Measurements from ENCODE around the gene LTBP1. TPM values are rescaled to one million over a fixed set of nuclear protein-coding genes. Genes with fewer than 3 reads are reported as not detected.

Gene LTBP1
- total RNA-seq, 3 donors from 2014 or later (not counting 1 experiment from before 2014, with no cell fraction given): 1.7 to 4.7 (median 3.5) TPM

- Histone ChIP-seq H3K4me1 (ENCODE audit: control insufficient read depth, insufficient read depth, low read length) (no peaks in the 10 kb centered on the region), H3K27ac (ENCODE audit: low read length) (no peak overlapping the region), H3K27me3 (ENCODE audit: control insufficient read depth, insufficient read depth, low read length) (no peaks in the 10 kb centered on the region), H3K4me3 (ENCODE audit: low read length) (no peak overlapping the region), H3K36me3 (ENCODE audit: control insufficient read depth, insufficient read depth, low read length) (no peaks in the 10 kb centered on the region), H3K9me3 (ENCODE audit: control insufficient read depth, insufficient read depth, low read length) (no peaks in the 10 kb centered on the region)
- H3K4me1 Mint-ChIP-seq: no peaks in the 10 kb centered on the region
- ATAC-seq (no peak), DNase-seq (no peak)
- H3K4me3 Mint-ChIP-seq: no peak overlapping the region
- H3K9me3 Mint-ChIP-seq: no peaks in the 10 kb centered on the region
- WGBS (ENCODE audit: insufficient coverage): 97% methylated on average over 3 of the region's 4 CpGs
- intact Hi-C loops (cut with micrococcal nuclease): no loop called here
- H3K36me3 Mint-ChIP-seq: no peaks in the 10 kb centered on the region
- TF ChIP-seq CTCF (IDR thresholded peaks at IDR 0.05): no peak
- H3K27ac Mint-ChIP-seq: no peak overlapping the region
- peaks cover 0 to 13% of the 10 kb centered on the region in 2 donors for H3K27me3 Mint-ChIP-seq (ENCODE audit: low read depth in 2 of 2)
Measured at GRCh38 chr2:33131111-33131510, 184.4 kb downstream of the LTBP1 start.

- Mint-ChIP-seq H3K9me3 (no peaks in the 10 kb centered on the region), H3K36me3 (no peaks in the 10 kb centered on the region), H3K27me3 (ENCODE audit: low read depth in 2 of 2) (peaks cover 0 to 13% of the 10 kb centered on the region in 2 donors), H3K27ac (no peak overlapping the region), H3K4me1 (no peaks in the 10 kb centered on the region), H3K4me3 (no peak overlapping the region)
- H3K36me3 ChIP-seq (ENCODE audit: control insufficient read depth, insufficient read depth, low read length): no peaks in the 10 kb centered on the region
- DNase-seq: no peak
- no peak overlapping the region for H3K27ac ChIP-seq (ENCODE audit: low read length)
- 53% methylated on average over 2 of the region's 2 CpGs for WGBS (ENCODE audit: insufficient coverage)
- no peak for TF ChIP-seq CTCF (IDR thresholded peaks at IDR 0.05)
- H3K4me3 ChIP-seq (ENCODE audit: low read length): no peak overlapping the region
- no peaks in the 10 kb centered on the region for H3K27me3 ChIP-seq (ENCODE audit: control insufficient read depth, insufficient read depth, low read length)
- no peaks in the 10 kb centered on the region for H3K9me3 ChIP-seq (ENCODE audit: control insufficient read depth, insufficient read depth, low read length)
- no peaks in the 10 kb centered on the region for H3K4me1 ChIP-seq (ENCODE audit: control insufficient read depth, insufficient read depth, low read length)
- intact Hi-C loops (cut with micrococcal nuclease): no loop called here
- no peak for ATAC-seq
Measured at GRCh38 chr2:33131749-33132148, 185.0 kb downstream of the LTBP1 start.

DNA sequence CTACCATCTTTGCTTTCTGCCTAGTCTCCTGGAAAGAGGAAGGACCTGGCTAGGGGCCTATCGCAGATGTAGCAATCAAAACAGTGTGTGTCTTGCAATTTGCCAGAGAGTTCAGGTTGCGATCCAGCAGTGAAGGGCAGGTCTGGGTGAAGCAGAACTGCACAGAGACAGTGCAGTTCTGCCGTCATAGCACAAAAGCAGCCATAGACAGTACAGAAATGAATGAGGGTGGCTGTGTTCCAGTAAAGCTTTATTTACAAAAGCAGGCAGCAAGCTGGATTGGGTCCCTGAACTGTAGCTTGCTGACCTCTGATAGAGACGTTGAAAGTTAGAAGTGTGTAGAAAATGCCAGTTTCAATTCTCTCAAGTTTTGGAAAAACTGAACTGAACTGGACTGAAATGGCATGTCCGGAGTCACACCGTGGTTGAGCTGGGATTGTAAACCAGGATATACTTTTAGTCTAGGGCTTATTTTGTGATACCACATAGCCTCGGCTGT lies 186.8 kb downstream of the LTBP1 start:
- H3K4me1 ChIP-seq (ENCODE audit: control insufficient read depth, insufficient read depth, low read length): no peaks in the 10 kb centered on the region
- intact Hi-C loops (cut with micrococcal nuclease): no loop called here
- no peak for DNase-seq
- Mint-ChIP-seq H3K4me1 (no peaks in the 10 kb centered on the region), H3K27ac (no peak overlapping the region), H3K36me3 (no peaks in the 10 kb centered on the region), H3K27me3 (ENCODE audit: low read depth in 2 of 2) (peaks cover 0 to 10% of the 10 kb centered on the region in 2 donors), H3K9me3 (no peaks in the 10 kb centered on the region), H3K4me3 (no peak overlapping the region)
- H3K9me3 ChIP-seq (ENCODE audit: control insufficient read depth, insufficient read depth, low read length): no peaks in the 10 kb centered on the region
- no peak overlapping the region for H3K27ac ChIP-seq (ENCODE audit: low read length)
- WGBS (ENCODE audit: insufficient coverage): 91% methylated on average over 7 of the region's 7 CpGs
- ATAC-seq: peak in 1 of 3 donors; percentile 35
- no peaks in the 10 kb centered on the region for H3K27me3 ChIP-seq (ENCODE audit: control insufficient read depth, insufficient read depth, low read length)
- TF ChIP-seq CTCF (IDR thresholded peaks at IDR 0.05): no peak
- no peaks in the 10 kb centered on the region for H3K36me3 ChIP-seq (ENCODE audit: control insufficient read depth, insufficient read depth, low read length)
- H3K4me3 ChIP-seq (ENCODE audit: low read length): no peak overlapping the region

DNA sequence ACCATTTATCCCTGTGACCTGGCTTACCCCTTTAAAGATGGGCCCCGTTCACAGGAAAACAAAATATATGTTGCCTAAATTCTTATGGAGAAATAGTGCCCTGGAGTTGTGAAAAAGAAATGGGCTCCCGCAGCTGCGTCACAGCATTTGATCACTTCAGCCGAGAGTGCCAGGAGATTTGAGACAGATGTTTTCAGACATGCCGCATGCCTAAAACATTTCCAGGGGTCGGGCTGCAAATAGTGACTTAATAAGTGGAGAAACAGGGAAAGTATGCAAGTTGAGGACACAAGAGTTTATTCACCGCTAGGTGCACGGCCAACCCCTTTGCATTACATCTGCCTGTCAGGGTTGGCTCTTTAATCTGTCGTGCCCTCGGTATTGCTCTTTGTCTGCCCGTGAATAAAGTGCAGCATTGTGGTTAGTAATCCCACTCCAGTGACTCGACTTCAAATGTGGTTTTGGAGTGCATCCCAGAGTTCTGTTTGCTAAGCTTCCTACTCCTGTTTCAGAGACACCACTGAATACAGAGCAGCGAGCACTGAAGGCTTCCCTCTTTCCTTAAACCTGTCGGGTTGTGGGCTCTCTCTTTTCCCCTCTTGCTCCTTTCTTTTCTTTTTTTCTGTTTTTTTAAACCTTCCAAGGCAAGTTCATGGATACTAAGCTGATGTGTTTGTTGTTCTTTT lies 187.5 kb downstream of the LTBP1 start:
- DNase-seq: no peak
- TF ChIP-seq CTCF (IDR thresholded peaks at IDR 0.05): no peak
- intact Hi-C loops (cut with micrococcal nuclease): no loop called here
- Histone ChIP-seq H3K27ac (ENCODE audit: low read length) (no peak overlapping the region), H3K36me3 (ENCODE audit: control insufficient read depth, insufficient read depth, low read length) (no peaks in the 10 kb centered on the region), H3K9me3 (ENCODE audit: control insufficient read depth, insufficient read depth, low read length) (no peaks in the 10 kb centered on the region), H3K4me3 (ENCODE audit: low read length) (no peak overlapping the region), H3K4me1 (ENCODE audit: control insufficient read depth, insufficient read depth, low read length) (no peaks in the 10 kb centered on the region), H3K27me3 (ENCODE audit: control insufficient read depth, insufficient read depth, low read length) (no peaks in the 10 kb centered on the region)
- Mint-ChIP-seq H3K9me3 (no peaks in the 10 kb centered on the region), H3K4me3 (no peak overlapping the region), H3K27me3 (ENCODE audit: low read depth in 2 of 2) (peaks cover 0 to 10% of the 10 kb centered on the region in 2 donors), H3K27ac (no peak overlapping the region), H3K4me1 (no peaks in the 10 kb centered on the region), H3K36me3 (no peaks in the 10 kb centered on the region)
- ATAC-seq: no peak
- WGBS (ENCODE audit: insufficient coverage): 70% methylated on average over 14 of the region's 14 CpGs

All from natural killer cell (primary cell).